Caco-2 (cell line): ENCODE data around the gene C1orf167. TPM values are rescaled to one million over a fixed set of nuclear protein-coding genes. Genes with fewer than 3 reads are reported as not detected.

Experiments used
- BruUV-seq: library from RNA; stranded (reverse); fragments of 400-500 nt; replicated peaks from 2 replicates; lab custom pipeline; 2021; lab: Mats Ljungman, UMichigan
- CTCF ChIA-PET: fragments of 300-600 bp; sonication (Branson Sonifier 250); formaldehyde crosslinking; loops from one replicate; lab custom pipeline; 2022; ENCODE audit warnings: antibody characterized with exemption; lab: Charles Lee
- POLR2A ChIA-PET: fragments of 300-600 bp; sonication (Branson Sonifier 250); formaldehyde crosslinking; loops from one replicate; lab custom pipeline; 2022; ENCODE audit warnings: antibody characterized with exemption; lab: Charles Lee
- DNase-seq, 2 experiments: peaks; one replicate each; pipeline versions ENCODE4 v3.0.0 to v3.0.0-alpha.2; 2020 to 2022
- H3K27me3 ChIP-seq: replicated peaks from 2 replicates; pipeline ENCODE4 v1.6.0; 2011; ENCODE audit warnings: low read length; ENCODE audit not compliant: control insufficient read depth, insufficient read depth
- H3K36me3 ChIP-seq: 2 replicates; pipeline ENCODE4 v1.5.1; 2011; ENCODE audit warnings: low read length; ENCODE audit not compliant: control insufficient read depth, insufficient read depth
- H3K4me1 ChIP-seq: fragments of 250-450 bp; sonication (Bioruptor Pico); 2 replicates; pipeline ENCODE4 v1.5.1; 2020; ENCODE audit warnings: mild to moderate bottlenecking
- H3K4me3 ChIP-seq: 2 replicates; pipeline ENCODE4 v1.5.1; 2011; ENCODE audit warnings: low read depth, mild to moderate bottlenecking, control low read depth, low read length
- H3K9me3 ChIP-seq: fragments of 250-450 bp; sonication (Bioruptor Pico); 2 replicates; pipeline ENCODE4 v1.5.1; 2020; ENCODE audit warnings: mild to moderate bottlenecking, moderate library complexity
- H3K27ac Mint-ChIP-seq: one replicate; pipeline ENCODE4 v1.8.0; 2022; ENCODE audit warnings: mixed read lengths; ENCODE audit not compliant: unreplicated experiment
- H3K27me3 Mint-ChIP-seq: one replicate; pipeline ENCODE4 v1.8.0; 2022; ENCODE audit warnings: mixed read lengths; ENCODE audit not compliant: insufficient read depth, unreplicated experiment
- H3K36me3 Mint-ChIP-seq: one replicate; pipeline ENCODE4 v1.8.0; 2022; ENCODE audit warnings: mild to moderate bottlenecking, mixed read lengths; ENCODE audit not compliant: insufficient read depth, unreplicated experiment
- H3K4me1 Mint-ChIP-seq: one replicate; pipeline ENCODE4 v1.8.0; 2022; ENCODE audit warnings: low read depth, mixed read lengths; ENCODE audit not compliant: unreplicated experiment
- H3K4me3 Mint-ChIP-seq: one replicate; pipeline ENCODE4 v1.8.0; 2022; ENCODE audit warnings: mild to moderate bottlenecking, moderate library complexity, mixed read lengths; ENCODE audit not compliant: unreplicated experiment
- H3K9me3 Mint-ChIP-seq: one replicate; pipeline ENCODE4 v1.8.0; 2022; ENCODE audit warnings: mixed read lengths; ENCODE audit not compliant: unreplicated experiment
- CTCF ChIP-seq, 2 experiments: fragments of 200-600 bp in 1 of 2; IDR thresholded peaks; 1 replicate in 1 of 2; 2 replicates in 1 of 2; pipeline versions ENCODE4 v1.5.1 to v1.8.0; 2011 to 2022; ENCODE audit warnings: antibody characterized with exemption in 1 of 2, control low read depth in 1 of 2, inconsistent platforms in 1 of 2, low read depth in 1 of 2, low read length in 1 of 2, mild to moderate bottlenecking in 1 of 2, moderate library complexity in 1 of 2; ENCODE audit not compliant: insufficient read depth in 1 of 2, severe bottlenecking in 1 of 2, unreplicated experiment in 1 of 2
- intact Hi-C: fragments of 100-400 bp; cut with micrococcal nuclease; formaldehyde crosslinking; loops from one replicate; pipeline ENCODE4 v1.10.0; 2022; ENCODE audit not compliant: unreplicated experiment
- total RNA-seq: library from RNA; stranded (reverse); gene quantifications from 2 replicates; pipeline ENCODE4 v1.2.3, GENCODE V29; 2022

The C1orf167 gene
- total RNA-seq, 1 experiment from 2014 or later: 0.64 TPM

- H3K4me1 ChIP-seq: no peaks in the 10 kb centered on the region
- peaks cover 6% of the 10 kb centered on the region for H3K4me1 Mint-ChIP-seq
- CTCF ChIA-PET: no interaction called here
- H3K9me3 ChIP-seq: no peaks in the 10 kb centered on the region
- H3K36me3 Mint-ChIP-seq: no peaks in the 10 kb centered on the region
- H3K4me3 ChIP-seq: no peak overlapping the region
- H3K4me3 Mint-ChIP-seq: no peak overlapping the region
- no peaks in the 10 kb centered on the region for H3K36me3 ChIP-seq
- DNase-seq: no peak
- no peaks in the 10 kb centered on the region for H3K27me3 ChIP-seq
- POLR2A ChIA-PET: no interaction called here
- H3K27ac Mint-ChIP-seq: no peak overlapping the region
- no peaks in the 10 kb centered on the region for H3K27me3 Mint-ChIP-seq
- BruUV-seq: no TSS peak
- H3K9me3 Mint-ChIP-seq: no peaks in the 10 kb centered on the region
- intact Hi-C loops: no loop called here
- no peak for TF ChIP-seq CTCF (IDR thresholded peaks at IDR 0.05; ENCODE audit: insufficient read depth in 1 of 2, low read depth in 1 of 2, low read length in 1 of 2, severe bottlenecking in 1 of 2, unreplicated experiment in 1 of 2)
These were observed 17.7 kb upstream of the C1orf167 start for GRCh38 chr1:11744287-11744686.

- ChIA-PET POLR2A (no interaction called here), CTCF (no interaction called here)
- intact Hi-C loops: no loop called here
- Histone ChIP-seq H3K9me3 (no peaks in the 10 kb centered on the region), H3K27me3 (no peaks in the 10 kb centered on the region), H3K4me1 (no peaks in the 10 kb centered on the region), H3K4me3 (no peak overlapping the region), H3K36me3 (no peaks in the 10 kb centered on the region)
- H3K27ac Mint-ChIP-seq: no peak overlapping the region
- H3K9me3 Mint-ChIP-seq: no peaks in the 10 kb centered on the region
- no peak for TF ChIP-seq CTCF (IDR thresholded peaks at IDR 0.05; ENCODE audit: insufficient read depth in 1 of 2, low read depth in 1 of 2, low read length in 1 of 2, severe bottlenecking in 1 of 2, unreplicated experiment in 1 of 2)
- H3K4me3 Mint-ChIP-seq: no peak overlapping the region
- no peaks in the 10 kb centered on the region for H3K27me3 Mint-ChIP-seq
- DNase-seq: no peak
- H3K4me1 Mint-ChIP-seq: peaks cover 7% of the 10 kb centered on the region
- no peaks in the 10 kb centered on the region for H3K36me3 Mint-ChIP-seq
- no TSS peak for BruUV-seq
These were observed 15.9 kb upstream of the C1orf167 start for GRCh38 chr1:11746092-11746491.

GRCh38 chr1:11746795-11747487 lies 15.1 kb upstream of the C1orf167 start:
- DNase-seq: no peak
- ChIA-PET POLR2A (no interaction called here), CTCF (no interaction called here)
- peaks cover 7% of the 10 kb centered on the region for H3K4me1 Mint-ChIP-seq
- H3K9me3 ChIP-seq: no peaks in the 10 kb centered on the region
- no peaks in the 10 kb centered on the region for H3K4me1 ChIP-seq
- H3K36me3 Mint-ChIP-seq: no peaks in the 10 kb centered on the region
- H3K36me3 ChIP-seq: no peaks in the 10 kb centered on the region
- H3K4me3 Mint-ChIP-seq: no peak overlapping the region
- intact Hi-C loops: no loop called here
- no TSS peak for BruUV-seq
- no peak overlapping the region for H3K4me3 ChIP-seq
- no peak for TF ChIP-seq CTCF (IDR thresholded peaks at IDR 0.05; ENCODE audit: insufficient read depth in 1 of 2, low read depth in 1 of 2, low read length in 1 of 2, severe bottlenecking in 1 of 2, unreplicated experiment in 1 of 2)
- no peak overlapping the region for H3K27ac Mint-ChIP-seq
- H3K9me3 Mint-ChIP-seq: no peaks in the 10 kb centered on the region
- no peaks in the 10 kb centered on the region for H3K27me3 Mint-ChIP-seq
- H3K27me3 ChIP-seq: no peaks in the 10 kb centered on the region
